PFSK-1 (cell line): ENCODE results near the gene ARAP3.

Source experiments
- FOXP2 ChIP-seq: optimal IDR thresholded peaks from 2 replicates; pipeline ENCODE3; 2011; ENCODE audit warnings: borderline replicate concordance, control low read depth, inconsistent platforms; ENCODE audit not compliant: insufficient read depth; ENCODE audit errors: extremely low read length, extremely low read depth
- POLR2AphosphoS5 ChIP-seq: IDR thresholded peaks from 2 replicates; pipeline ENCODE4 v1.6.1; 2012; ENCODE audit warnings: low read depth, mild to moderate bottlenecking, control low read depth, low read length, moderate library complexity
- SIN3A ChIP-seq: IDR thresholded peaks from 2 replicates; pipeline ENCODE4 v1.6.1; 2012; ENCODE audit warnings: mild to moderate bottlenecking, low read length, moderate library complexity, borderline replicate concordance; ENCODE audit not compliant: insufficient read depth
- TAF1 ChIP-seq: IDR thresholded peaks from 2 replicates; pipeline ENCODE4 v1.6.1; 2012; ENCODE audit warnings: low read length, control low read depth, borderline replicate concordance; ENCODE audit not compliant: insufficient read depth
- TF ChIP-seq, protein P1 (sequence below), 2 experiments: IDR thresholded peaks; 2 replicates each; pipeline versions ENCODE4 v1.6.1 to v1.8.0; 2011 to 2012; ENCODE audit warnings: low read depth in 2 of 2, low read length in 2 of 2, control low read depth in 1 of 2, inconsistent platforms in 1 of 2, mild to moderate bottlenecking in 1 of 2, moderate library complexity in 1 of 2; ENCODE audit not compliant: insufficient read depth in 1 of 2

Gene ARAP3

DNA sequence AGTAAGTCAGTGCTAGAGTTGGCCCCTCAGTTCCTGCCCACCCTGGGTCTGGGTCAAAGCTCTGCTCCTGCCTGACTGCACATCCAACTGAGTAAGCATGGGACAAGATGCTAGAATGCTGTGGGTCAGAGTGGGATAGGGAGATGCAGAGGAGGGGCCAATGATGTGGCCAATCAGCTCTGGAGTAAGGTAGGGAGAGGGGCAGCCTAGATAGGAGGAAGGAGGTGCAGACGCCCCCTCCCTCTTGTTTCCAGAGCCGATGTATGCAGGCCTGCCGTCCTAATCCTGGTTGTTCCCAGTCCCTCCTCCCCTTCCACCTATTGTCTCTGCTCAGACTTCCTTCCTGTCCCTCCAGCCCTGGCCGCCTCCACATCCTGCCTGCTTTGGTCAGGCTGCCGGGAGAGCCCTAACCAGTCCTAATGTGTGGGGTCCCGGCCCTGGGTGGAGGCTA lies 1.3 kb downstream of the ARAP3 start:
- TF ChIP-seq SIN3A: no peak
- TF ChIP-seq, protein P1, sequence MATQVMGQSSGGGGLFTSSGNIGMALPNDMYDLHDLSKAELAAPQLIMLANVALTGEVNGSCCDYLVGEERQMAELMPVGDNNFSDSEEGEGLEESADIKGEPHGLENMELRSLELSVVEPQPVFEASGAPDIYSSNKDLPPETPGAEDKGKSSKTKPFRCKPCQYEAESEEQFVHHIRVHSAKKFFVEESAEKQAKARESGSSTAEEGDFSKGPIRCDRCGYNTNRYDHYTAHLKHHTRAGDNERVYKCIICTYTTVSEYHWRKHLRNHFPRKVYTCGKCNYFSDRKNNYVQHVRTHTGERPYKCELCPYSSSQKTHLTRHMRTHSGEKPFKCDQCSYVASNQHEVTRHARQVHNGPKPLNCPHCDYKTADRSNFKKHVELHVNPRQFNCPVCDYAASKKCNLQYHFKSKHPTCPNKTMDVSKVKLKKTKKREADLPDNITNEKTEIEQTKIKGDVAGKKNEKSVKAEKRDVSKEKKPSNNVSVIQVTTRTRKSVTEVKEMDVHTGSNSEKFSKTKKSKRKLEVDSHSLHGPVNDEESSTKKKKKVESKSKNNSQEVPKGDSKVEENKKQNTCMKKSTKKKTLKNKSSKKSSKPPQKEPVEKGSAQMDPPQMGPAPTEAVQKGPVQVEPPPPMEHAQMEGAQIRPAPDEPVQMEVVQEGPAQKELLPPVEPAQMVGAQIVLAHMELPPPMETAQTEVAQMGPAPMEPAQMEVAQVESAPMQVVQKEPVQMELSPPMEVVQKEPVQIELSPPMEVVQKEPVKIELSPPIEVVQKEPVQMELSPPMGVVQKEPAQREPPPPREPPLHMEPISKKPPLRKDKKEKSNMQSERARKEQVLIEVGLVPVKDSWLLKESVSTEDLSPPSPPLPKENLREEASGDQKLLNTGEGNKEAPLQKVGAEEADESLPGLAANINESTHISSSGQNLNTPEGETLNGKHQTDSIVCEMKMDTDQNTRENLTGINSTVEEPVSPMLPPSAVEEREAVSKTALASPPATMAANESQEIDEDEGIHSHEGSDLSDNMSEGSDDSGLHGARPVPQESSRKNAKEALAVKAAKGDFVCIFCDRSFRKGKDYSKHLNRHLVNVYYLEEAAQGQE (IDR thresholded peaks at IDR 0.05; ENCODE audit: insufficient read depth in 1 of 2, low read depth in 2 of 2, low read length in 2 of 2): no peak
- TF ChIP-seq TAF1: no peak
- TF ChIP-seq POLR2AphosphoS5: peak; percentile 5; the same call in 1 of the 2 replicates
- peak; percentile 95 for TF ChIP-seq FOXP2

DNA sequence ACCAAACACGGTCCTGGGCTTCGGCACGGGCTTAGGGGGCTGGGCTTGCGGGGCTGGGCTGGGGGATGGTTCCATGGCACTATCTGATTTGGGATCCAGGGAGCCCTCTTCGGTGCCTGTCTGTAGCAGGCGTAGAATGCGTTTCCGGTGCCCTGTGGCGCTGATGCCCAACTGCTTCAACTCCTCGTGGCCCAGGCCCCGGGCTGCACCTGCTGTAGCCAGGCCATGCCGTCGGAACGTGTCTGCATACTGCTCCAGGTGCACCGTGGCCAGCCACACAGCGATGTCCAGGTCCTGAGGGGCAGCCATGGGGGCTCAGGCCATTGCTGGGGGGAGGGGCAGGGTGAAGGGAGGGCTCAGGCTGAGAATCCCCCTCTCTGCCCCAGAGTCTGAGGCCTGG lies 1.9 kb downstream of the ARAP3 start:
- TF ChIP-seq POLR2AphosphoS5 (no peak), FOXP2 (no peak), SIN3A (no peak), TAF1 (no peak)
- TF ChIP-seq, protein P1 (IDR thresholded peaks at IDR 0.05; ENCODE audit: insufficient read depth in 1 of 2, low read depth in 2 of 2, low read length in 2 of 2): no peak

DNA sequence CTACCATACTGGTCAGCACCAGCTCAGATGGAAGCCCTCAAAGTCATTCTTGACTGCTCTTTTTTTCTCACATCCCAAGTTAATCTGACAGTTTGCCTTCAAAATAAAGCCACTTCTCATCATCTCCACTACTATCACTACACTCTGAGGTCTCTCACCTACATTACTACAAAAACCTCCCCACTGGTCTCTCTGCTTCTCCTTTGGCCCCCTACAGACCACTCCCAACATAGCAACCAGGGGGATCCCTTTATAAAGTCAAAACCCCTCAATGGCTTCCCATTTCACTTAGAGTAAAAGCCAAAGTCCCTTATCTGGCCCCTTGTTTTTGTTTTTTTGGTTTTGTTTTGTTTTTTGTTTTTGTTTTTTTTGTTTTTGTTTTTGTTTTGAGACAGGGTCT lies 4.6 kb downstream of the ARAP3 start:
- TF ChIP-seq TAF1 (no peak), SIN3A (no peak), POLR2AphosphoS5 (no peak), FOXP2 (no peak)
- TF ChIP-seq, protein P1 (IDR thresholded peaks at IDR 0.05; ENCODE audit: insufficient read depth in 1 of 2, low read depth in 2 of 2, low read length in 2 of 2): no peak

DNA sequence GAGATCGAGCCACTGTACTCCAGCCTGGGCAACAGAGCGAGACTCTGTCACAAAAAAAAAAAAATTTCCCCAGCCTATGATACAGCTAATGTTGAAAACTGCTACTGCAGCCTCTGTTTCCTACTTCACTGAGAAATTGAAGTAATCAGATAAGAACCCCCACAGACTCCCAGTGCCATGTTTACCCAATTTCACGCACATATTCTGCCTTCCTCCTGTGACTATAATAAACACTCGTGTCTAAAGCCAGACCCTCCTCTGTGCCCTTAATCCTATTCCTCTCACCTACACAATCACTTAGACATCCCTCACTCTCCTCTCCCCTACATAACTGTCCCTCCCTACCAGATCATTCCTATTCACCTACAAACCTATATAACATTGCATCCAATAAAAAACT lies 6.4 kb downstream of the ARAP3 start:
- TF ChIP-seq FOXP2 (no peak), SIN3A (no peak), POLR2AphosphoS5 (no peak), TAF1 (no peak)
- TF ChIP-seq, protein P1 (IDR thresholded peaks at IDR 0.05; ENCODE audit: insufficient read depth in 1 of 2, low read depth in 2 of 2, low read length in 2 of 2): no peak

DNA sequence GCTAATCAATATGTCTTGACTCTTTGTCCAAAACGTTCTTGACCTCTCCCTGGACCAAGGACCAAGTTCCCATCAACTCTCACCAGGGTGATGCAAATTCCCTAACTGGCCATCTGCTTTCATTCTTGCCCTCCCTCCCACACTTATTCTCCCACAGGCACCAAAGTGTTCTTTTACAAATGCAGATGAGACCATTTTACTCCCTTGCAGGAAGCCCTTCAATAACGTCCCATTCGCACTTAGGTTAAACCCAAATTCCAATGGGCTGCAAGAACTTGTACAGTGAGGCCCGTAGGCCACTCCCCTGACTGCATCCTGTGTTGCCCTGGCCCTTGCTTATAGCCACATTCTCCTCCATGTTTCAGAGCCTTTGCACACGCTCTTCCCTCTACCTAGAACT lies 7.3 kb downstream of the ARAP3 start:
- TF ChIP-seq POLR2AphosphoS5 (no peak), SIN3A (no peak), FOXP2 (no peak)
